Measurements from ENCODE around the gene SPRED2.

DNA sequence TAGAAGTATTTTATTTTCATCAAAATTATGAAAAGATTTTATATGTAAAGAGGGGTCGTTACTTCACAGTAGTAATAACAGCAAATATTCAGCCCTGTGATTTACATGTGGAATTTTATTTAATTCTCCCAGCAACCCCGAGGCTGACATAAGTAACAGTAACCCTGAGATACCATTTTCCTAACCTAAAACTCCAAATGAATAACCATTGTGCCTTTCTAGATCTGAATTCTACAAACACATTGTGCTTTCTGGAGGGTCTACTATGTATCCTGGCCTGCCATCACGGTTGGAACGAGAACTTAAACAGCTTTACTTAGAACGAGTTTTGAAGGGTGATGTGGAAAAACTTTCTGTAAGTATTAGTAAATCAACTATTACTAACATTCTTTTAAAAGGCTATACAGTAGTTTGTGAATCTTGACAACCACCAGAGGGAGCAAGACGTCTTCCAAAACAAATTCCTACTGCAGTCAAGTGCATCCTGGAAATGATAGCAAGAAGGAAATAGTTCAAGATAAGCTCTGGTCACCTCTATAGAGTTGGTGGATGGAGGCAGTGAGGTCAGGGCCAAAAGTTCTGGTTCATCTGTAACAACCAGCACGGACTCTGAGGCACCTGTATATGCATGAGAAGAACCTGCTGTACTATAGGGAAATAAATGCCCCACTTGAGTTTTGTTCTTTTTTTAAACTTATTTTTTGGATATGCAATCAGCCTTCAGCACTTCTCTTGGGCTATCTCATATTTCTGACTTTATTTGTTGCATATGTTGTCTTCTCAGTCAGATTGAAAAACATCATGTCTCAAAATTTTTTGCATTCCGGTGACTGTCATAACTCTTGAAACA is 167.4 kb downstream of the SPRED2 start:
- TF ChIP-seq CTCF (IDR thresholded peaks at IDR 0.05) (peak; percentile 60 to 75 (median 67)), POLR2A (IDR thresholded peaks at IDR 0.05) (no peak)

Data from vagina (tissue), 2 donors.